ENCODE results near the gene RILPL2. TPM values are rescaled to one million over a fixed set of nuclear protein-coding genes. Genes with fewer than 3 reads are reported as not detected.
"Not testable (repeated sequence)": the region's sequence is repeated elsewhere in the genome, so short reads cannot be mapped to it uniquely, and the experiment has no call there.

Gene RILPL2
- total RNA-seq, 1 experiment from 2014 or later, result 1.1 TPM

DNA sequence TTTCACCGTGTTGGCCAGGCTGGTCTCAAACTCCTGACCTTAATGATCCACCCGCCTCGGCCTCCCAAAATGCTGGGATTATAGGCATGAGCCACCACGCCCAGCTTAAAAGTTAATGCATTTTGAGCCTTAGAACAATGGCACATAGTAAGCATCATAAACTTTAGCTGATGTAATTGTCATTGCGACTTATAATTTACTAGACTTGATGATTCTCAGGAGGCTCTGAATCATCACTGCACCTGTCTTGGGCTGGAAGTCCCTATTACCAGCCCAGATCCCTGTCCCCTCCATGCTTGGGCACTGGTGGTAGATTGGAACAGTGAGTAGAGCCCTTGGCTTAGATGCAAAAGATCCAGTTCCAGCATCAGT lies 26.5 kb downstream of the RILPL2 start:
- Mint-ChIP-seq H3K4me3 (no peak overlapping the region), H3K9me3 (peaks cover 3% of the 10 kb centered on the region), H3K4me1 (no peaks in the 10 kb centered on the region), H3K27me3 (ENCODE audit: low read depth) (no peaks in the 10 kb centered on the region; the same call in 1 of the 2 replicates), H3K27ac (no peak overlapping the region), H3K36me3 (peaks cover 15% of the 10 kb centered on the region)
- TF ChIP-seq, protein P1, sequence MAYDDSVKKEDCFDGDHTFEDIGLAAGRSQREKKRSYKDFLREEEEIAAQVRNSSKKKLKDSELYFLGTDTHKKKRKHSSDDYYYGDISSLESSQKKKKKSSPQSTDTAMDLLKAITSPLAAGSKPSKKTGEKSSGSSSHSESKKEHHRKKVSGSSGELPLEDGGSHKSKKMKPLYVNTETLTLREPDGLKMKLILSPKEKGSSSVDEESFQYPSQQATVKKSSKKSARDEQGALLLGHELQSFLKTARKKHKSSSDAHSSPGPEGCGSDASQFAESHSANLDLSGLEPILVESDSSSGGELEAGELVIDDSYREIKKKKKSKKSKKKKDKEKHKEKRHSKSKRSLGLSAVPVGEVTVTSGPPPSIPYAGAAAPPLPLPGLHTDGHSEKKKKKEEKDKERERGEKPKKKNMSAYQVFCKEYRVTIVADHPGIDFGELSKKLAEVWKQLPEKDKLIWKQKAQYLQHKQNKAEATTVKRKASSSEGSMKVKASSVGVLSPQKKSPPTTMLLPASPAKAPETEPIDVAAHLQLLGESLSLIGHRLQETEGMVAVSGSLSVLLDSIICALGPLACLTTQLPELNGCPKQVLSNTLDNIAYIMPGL (CRISPR knock-in tag; IDR thresholded peaks at IDR 0.05), result no peak
- no peak for TF ChIP-seq ZNF219 (CRISPR knock-in tag; IDR thresholded peaks at IDR 0.05; ENCODE audit: borderline replicate concordance)
- TF ChIP-seq IRF2 (CRISPR knock-in tag; IDR thresholded peaks at IDR 0.05; ENCODE audit: borderline replicate concordance, low read depth), result no peak
- TF ChIP-seq SMAD3 (CRISPR knock-in tag; IDR thresholded peaks at IDR 0.05; ENCODE audit: borderline replicate concordance), result no peak
- TF ChIP-seq ZNF396 (CRISPR knock-in tag; IDR thresholded peaks at IDR 0.05; ENCODE audit: borderline replicate concordance), result no peak
- TF ChIP-seq, protein P2, sequence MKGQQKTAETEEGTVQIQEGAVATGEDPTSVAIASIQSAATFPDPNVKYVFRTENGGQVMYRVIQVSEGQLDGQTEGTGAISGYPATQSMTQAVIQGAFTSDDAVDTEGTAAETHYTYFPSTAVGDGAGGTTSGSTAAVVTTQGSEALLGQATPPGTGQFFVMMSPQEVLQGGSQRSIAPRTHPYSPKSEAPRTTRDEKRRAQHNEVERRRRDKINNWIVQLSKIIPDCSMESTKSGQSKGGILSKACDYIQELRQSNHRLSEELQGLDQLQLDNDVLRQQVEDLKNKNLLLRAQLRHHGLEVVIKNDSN (CRISPR knock-in tag; IDR thresholded peaks at IDR 0.05), result no peak
- TF ChIP-seq, protein P3, sequence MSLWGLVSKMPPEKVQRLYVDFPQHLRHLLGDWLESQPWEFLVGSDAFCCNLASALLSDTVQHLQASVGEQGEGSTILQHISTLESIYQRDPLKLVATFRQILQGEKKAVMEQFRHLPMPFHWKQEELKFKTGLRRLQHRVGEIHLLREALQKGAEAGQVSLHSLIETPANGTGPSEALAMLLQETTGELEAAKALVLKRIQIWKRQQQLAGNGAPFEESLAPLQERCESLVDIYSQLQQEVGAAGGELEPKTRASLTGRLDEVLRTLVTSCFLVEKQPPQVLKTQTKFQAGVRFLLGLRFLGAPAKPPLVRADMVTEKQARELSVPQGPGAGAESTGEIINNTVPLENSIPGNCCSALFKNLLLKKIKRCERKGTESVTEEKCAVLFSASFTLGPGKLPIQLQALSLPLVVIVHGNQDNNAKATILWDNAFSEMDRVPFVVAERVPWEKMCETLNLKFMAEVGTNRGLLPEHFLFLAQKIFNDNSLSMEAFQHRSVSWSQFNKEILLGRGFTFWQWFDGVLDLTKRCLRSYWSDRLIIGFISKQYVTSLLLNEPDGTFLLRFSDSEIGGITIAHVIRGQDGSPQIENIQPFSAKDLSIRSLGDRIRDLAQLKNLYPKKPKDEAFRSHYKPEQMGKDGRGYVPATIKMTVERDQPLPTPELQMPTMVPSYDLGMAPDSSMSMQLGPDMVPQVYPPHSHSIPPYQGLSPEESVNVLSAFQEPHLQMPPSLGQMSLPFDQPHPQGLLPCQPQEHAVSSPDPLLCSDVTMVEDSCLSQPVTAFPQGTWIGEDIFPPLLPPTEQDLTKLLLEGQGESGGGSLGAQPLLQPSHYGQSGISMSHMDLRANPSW (CRISPR knock-in tag; conservative IDR thresholded peaks at IDR 0.05; ENCODE audit: low read depth), result no peak
- TF ChIP-seq, protein P4, sequence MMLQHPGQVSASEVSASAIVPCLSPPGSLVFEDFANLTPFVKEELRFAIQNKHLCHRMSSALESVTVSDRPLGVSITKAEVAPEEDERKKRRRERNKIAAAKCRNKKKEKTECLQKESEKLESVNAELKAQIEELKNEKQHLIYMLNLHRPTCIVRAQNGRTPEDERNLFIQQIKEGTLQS (CRISPR knock-in tag; conservative IDR thresholded peaks at IDR 0.05), result no peak
- ATAC-seq (no peak), DNase-seq (ENCODE audit: low spot score) (no peak)
- CTCF ChIA-PET, result no interaction called here
- POLR2A ChIA-PET, result no interaction called here

DNA sequence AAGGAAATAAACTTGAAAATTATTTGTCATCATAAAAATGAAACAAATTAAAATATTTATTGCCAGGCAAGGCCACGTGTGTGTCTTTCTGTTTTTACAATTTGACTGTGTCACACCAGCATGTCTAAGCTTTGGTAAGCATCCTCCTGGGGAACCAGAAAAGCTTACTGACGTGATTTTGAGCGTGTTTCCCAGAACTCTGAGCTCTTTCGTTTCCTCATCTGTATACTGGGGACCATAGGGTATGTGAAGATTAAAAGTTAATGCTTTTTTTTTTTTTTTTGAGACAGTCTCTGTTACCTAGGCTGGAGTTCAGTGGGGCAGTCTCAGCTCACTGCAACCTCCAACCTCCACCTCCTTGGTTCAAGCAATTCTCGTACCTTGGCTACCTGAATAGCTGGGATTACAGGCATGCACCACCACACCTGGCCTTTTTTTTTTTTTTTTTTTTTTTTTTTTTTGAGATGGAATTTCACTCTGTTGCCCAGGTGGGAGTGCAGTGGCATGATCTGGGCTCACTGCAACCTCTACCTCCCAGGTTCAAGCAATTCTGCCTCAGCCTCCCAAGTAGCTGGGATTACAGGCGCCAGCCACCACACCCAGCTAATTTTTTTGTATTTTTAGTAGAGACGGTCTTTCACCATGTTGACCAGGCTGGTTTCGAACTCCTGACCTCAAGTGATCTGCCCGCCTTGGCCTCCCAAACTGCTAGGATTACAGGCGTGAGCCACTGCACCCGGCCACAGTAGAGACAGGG lies 27.0 kb downstream of the RILPL2 start:
- DNase-seq (ENCODE audit: low spot score); H3K4me1 Mint-ChIP-seq; H3K27me3 Mint-ChIP-seq (ENCODE audit: low read depth); ATAC-seq; H3K4me3 Mint-ChIP-seq; H3K9me3 Mint-ChIP-seq; H3K27ac Mint-ChIP-seq; CTCF ChIA-PET: not testable (repeated sequence)
- peaks cover 18% of the 10 kb centered on the region for H3K36me3 Mint-ChIP-seq
- POLR2A ChIA-PET, result interaction anchor here (0.7 kb wide), 1 partner anchor 170 kb away, joined by 6 read pairs; no protein-coding TSS in a partner anchor

DNA sequence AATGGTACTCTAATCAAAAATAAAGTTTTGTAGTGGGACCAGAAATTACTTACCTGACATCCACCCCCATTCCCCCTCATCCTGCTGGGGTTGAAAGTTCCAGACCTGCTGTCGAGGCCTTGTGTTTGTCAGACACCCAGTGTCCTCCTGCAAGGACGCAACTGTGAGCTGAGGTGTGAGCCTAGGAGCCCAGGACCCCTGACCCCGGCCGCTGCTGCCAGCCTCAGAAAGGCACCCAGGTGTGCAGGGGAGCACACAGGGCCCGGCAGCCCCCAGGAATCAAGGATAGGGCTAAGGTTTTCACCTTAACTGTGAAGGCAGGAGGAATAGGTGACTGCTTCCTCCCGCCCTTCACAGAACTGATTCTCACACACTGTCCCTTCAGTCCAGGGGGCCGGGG lies 27.9 kb downstream of the RILPL2 start:
- peaks cover 11% of the 10 kb centered on the region for H3K27me3 Mint-ChIP-seq (ENCODE audit: low read depth)
- H3K4me1 Mint-ChIP-seq; DNase-seq (ENCODE audit: low spot score); H3K4me3 Mint-ChIP-seq; CTCF ChIA-PET; ATAC-seq; H3K27ac Mint-ChIP-seq; POLR2A ChIA-PET; H3K9me3 Mint-ChIP-seq: not testable (repeated sequence)
- H3K36me3 Mint-ChIP-seq, result peaks cover 27% of the 10 kb centered on the region

DNA sequence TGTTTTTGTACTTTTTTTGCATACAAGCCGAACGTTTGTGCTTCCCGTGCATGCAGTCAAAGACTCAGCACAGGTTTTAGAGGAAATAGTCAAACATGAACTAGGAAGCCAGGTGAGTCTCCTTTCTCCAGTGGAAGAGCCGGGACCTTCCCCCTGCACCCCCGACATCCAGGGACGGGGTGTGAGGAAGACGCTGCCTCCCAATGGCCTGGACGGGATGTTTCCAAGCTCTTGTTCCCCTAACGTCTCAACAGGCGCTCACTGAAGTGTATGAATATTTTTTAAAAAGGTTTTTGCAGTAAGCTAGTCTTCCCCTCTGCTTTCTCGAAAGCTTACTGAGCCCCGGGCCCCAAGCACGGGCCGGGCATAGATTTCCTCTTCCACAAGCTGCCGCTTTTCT lies 28.6 kb downstream of the RILPL2 start:
- H3K27ac Mint-ChIP-seq; ATAC-seq; CTCF ChIA-PET; H3K4me3 Mint-ChIP-seq; DNase-seq (ENCODE audit: low spot score); H3K4me1 Mint-ChIP-seq; H3K9me3 Mint-ChIP-seq: not testable (repeated sequence)
- peaks cover 17% of the 10 kb centered on the region for H3K27me3 Mint-ChIP-seq (ENCODE audit: low read depth)
- POLR2A ChIA-PET, result interaction anchor here (0.5 kb wide), 1 partner anchor 37 kb away, joined by 3 read pairs; no protein-coding TSS in a partner anchor
- peaks cover 33% of the 10 kb centered on the region for H3K36me3 Mint-ChIP-seq

DNA sequence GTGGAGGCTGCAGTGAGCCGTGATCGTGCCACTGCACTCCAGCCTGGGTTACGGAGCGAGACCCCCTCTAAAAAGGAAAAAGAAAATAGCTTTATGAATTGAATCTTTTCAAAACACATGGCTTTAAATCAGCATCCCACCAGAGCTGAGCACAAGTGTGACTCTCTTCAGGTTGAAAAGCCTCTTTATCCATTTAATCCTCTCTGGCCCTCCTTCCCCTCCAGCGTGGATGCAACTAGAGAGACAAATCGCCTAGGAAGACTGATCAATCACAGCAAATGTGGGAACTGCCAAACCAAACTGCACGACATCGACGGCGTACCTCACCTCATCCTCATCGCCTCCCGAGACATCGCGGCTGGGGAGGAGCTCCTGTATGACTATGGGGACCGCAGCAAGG lies 29.2 kb downstream of the RILPL2 start:
- ATAC-seq; H3K4me1 Mint-ChIP-seq; H3K27ac Mint-ChIP-seq; H3K4me3 Mint-ChIP-seq; CTCF ChIA-PET; H3K9me3 Mint-ChIP-seq; DNase-seq (ENCODE audit: low spot score): not testable (repeated sequence)
- Mint-ChIP-seq H3K27me3 (ENCODE audit: low read depth) (peaks cover 24% of the 10 kb centered on the region), H3K36me3 (peaks cover 39% of the 10 kb centered on the region)
- POLR2A ChIA-PET, result interaction anchor here (0.5 kb wide), 1 partner anchor 36 kb away, joined by 3 read pairs; no protein-coding TSS in a partner anchor
